GM20431 (cell line): Measurements from ENCODE around the gene TSPAN18.

Source experiments
- in situ Hi-C: fragments of 300-500 bp; cut with MseI, MboI; formaldehyde crosslinking; loops from one replicate; pipeline ENCODE4 v1.15.0; 2020; ENCODE audit warnings: low sequenced_read_pairs; ENCODE audit not compliant: unreplicated experiment

The TSPAN18 gene, protein sequence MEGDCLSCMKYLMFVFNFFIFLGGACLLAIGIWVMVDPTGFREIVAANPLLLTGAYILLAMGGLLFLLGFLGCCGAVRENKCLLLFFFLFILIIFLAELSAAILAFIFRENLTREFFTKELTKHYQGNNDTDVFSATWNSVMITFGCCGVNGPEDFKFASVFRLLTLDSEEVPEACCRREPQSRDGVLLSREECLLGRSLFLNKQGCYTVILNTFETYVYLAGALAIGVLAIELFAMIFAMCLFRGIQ

GRCh38 chr11:44726283-44727113 lies at the start of gene TSPAN18:
TSPAN18 (plus strand) TSS chr11:44726962; CDS start chr11:44906417, 179,455 bp downstream.
- in situ Hi-C loops: loop anchor here (25.0 kb wide), 1 partner anchor 186 kb away; no protein-coding TSS in a partner anchor

DNA sequence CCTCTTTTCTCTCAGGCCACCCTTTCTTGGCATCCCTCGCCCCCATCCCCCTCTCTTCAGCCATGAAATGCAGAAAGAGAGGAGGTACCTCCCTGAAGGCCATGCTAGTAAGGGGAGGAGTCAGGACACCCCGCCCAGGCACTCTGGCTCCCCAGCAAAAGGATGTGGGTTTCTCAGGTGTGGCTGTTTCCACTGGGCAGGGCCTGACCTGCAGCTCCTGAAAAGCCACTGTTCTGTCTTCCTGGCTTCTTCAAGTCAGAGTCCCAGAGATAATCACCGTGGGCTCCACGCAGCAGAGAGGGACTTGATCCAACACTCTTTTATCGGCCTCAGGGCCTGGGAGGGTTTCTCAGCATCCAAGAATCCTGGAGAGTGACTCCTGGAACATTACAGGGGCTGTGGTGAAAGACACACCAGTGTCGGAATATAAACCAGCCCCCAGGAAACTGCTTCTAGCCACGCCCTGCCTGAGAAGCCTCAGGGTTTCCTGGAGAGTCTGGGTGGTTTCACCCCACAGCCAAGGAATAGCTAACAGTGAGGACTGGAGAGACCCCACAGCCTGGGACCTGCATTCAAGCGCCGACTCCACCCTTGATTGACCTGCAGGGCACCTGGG lies 45.7 kb upstream of the TSPAN18 start:
- in situ Hi-C loops: no loop called here

GRCh38 chr11:44681698-44682097 lies 45.1 kb upstream of the TSPAN18 start:
- in situ Hi-C loops: no loop called here

DNA sequence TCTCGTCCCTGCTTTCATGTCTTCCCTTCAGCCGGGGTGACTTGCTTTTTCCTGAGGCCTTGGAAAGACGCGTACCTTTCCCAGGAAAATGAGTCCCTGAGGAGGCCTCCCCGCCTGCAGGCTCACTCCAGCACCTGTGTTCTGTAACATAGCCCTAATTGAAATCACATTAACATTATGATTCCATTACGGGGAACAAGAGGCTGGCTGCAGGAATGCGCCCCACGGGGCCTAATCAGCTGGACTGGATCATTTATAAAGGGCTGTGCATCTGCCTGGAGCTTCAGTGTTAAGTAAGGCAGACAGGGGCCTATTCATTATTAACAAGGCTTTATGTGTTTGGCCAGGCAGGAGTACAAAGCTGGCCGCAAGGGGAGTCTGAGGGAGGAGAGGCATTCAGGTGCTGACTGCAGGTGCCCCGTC lies 41.9 kb upstream of the TSPAN18 start:
- in situ Hi-C loops: no loop called here

GRCh38 chr11:44687388-44687787 lies 39.4 kb upstream of the TSPAN18 start:
- in situ Hi-C loops: no loop called here

DNA sequence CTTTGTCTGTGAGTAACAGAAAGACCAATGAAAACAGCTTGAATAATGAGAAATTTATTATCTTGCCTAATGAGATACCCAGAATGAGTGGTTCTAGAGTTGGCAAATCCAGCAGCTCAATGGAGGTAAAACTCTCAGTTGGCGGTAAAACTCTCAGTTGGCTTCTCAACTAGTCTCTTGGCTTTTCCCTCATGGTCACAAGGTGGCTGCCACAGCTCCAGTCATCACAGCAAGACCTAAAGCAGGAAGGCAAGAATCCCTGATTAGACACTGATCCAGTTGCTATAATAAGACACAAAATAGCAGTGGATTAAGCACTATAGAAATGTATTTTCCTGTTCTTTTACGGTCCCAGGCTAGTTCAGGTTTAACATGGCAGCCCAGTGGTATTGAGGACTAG lies 37.5 kb upstream of the TSPAN18 start:
- in situ Hi-C loops: no loop called here

DNA sequence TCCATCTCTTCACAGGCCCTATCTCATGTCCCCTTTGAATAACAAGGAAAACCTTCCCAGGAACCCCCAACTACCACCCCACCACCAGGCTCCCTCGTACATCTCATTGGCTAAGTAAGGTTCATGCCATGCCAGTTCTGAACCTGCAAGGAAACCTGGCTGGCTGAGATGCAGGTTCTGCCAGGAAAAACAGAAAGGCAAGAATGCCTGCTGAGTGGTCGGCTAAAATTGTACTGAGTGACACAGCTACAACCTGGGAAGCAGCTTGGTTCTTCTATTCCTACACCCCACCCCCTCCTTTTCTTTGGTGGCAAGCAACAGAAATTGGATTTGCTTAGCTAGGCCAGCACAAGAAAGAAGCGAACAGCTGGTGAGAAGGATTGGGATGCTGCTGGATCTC lies 36.1 kb upstream of the TSPAN18 start:
- in situ Hi-C loops: no loop called here

GRCh38 chr11:44692460-44692859 lies 34.3 kb upstream of the TSPAN18 start:
- in situ Hi-C loops: no loop called here

DNA sequence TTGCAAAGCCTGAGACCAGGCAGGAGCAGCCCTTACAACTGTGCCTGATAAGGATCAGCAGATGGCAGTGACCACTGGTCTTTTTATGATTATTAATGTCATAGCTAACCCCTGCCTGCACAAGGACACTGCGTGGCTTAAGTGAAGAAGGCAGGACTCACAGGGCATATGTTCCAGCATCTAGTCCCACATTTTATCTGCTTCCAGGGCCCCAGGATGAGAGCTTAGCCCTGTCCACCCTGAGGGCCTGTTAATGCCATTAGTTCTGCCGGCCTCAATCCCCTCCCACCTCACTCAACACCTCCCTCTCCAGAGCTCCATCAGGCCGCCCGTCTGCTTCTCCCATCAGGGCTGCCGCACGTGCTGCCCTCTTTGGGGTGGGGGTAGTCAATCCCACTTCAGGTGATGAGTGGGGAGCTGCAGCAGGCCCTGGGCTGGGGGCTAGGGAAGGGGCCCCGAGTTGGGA lies 33.1 kb upstream of the TSPAN18 start:
- in situ Hi-C loops: no loop called here

GRCh38 chr11:44694443-44694842 lies 32.3 kb upstream of the TSPAN18 start:
- in situ Hi-C loops: no loop called here

GRCh38 chr11:44695169-44695833 lies 31.5 kb upstream of the TSPAN18 start:
- in situ Hi-C loops: no loop called here

- in situ Hi-C loops: no loop called here
Measured at GRCh38 chr11:44698252-44698912, 28.4 kb upstream of the TSPAN18 start.

DNA sequence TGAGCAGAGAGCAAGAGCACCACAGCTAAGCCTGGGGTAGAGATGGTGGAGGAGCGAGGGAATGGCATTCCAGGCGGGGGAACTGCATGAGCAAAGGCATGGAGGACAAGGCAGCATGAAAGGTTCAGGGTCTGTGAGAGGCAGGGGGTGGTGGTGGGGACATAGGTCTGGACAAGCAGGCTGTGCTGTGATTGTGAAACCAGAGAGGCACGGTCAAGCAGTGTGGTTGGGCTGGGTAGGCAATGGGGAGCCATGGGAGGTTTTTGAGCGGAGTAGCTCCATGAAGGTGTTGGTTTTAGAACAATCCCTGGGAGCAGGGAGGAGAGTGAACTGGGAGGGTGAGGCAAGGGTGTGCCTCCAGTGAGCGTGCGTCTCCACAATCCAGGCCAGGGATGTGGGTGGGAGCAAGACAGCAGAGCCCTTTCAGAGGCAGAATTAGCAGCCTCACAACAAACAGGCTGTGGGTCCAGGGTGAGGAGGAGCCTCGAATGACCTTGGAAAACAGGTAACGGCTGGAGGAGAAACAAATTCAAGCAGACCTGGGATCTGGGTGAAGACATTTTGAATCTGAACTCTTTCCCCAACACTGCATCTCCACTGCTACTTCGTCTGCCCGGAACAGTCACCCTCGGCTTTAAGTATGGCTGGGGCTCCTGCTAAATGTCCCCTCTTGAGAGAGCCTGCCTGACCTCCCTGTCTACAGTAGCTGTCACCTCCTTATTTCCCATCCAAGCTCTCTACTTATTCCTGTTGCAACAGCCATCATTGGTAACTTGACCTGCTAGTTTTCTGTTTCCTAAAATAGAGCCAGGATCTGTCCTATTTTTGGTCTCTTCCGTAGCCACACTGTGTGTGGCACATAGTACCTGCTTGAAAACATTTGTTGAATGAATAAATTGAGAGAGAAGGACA lies 27.0 kb upstream of the TSPAN18 start:
- in situ Hi-C loops: no loop called here

GRCh38 chr11:44701276-44701675 lies 25.5 kb upstream of the TSPAN18 start:
- in situ Hi-C loops: no loop called here

GRCh38 chr11:44702889-44703288 lies 23.9 kb upstream of the TSPAN18 start:
- in situ Hi-C loops: no loop called here

GRCh38 chr11:44707094-44707493 lies 19.7 kb upstream of the TSPAN18 start:
- in situ Hi-C loops: no loop called here

GRCh38 chr11:44708009-44708408 lies 18.8 kb upstream of the TSPAN18 start:
- in situ Hi-C loops: no loop called here

DNA sequence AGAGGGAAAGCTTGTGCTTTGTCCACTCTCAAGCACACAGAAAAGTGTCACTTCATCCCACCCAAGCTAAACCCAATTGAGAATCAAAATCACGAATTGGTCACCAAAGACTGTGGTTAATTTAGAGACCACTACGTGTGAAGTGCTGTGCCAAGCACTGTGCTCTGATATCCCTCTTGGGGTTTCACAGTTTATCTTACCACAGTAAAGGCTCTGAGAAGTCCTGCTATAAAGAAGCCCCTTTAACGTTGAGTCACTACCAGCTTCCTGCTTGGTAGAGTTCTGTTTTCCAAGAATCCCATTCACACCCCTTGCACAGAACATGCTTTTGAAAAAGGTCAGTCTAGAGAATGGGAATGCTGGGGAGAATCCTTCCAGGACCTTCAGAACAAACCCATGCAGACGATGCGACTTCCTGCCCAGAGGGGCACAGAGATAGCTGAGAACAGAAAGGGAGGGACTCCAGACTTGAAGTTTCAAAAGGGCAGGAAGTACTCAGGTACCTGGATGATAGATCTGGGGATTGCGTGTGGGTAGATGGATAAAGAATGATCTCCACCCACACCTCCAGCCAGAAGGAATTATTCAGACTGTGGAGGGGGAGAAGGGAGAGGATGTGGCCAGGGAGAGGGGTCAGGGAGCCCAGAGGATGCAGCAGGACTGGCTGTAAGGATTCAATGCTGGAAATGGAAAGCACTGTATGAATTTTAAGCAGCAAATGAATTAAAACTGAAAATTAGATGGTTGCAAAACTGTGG lies 18.1 kb upstream of the TSPAN18 start:
- in situ Hi-C loops: no loop called here
